Adrenal gland (tissue), 5 donors: ENCODE measurements around the gene RAPGEF4.

Experiments used
- POLR2A ChIP-seq, 2 donors: fragments of 450-650 bp; IDR thresholded peaks; one replicate each; pipeline ENCODE4 v1.6.1; 2017; ENCODE audit warnings: antibody characterized with exemption in 2 of 2, mild to moderate bottlenecking in 2 of 2, moderate library complexity in 1 of 2
- TF ChIP-seq, protein P1 (sequence below), 6 experiments: fragments of 450-650 bp in 4 of 6; fragments of 200-600 bp in 2 of 6; sonication (generic) in 1 of 6; IDR thresholded peaks; 1 replicate in 5 of 6; 2 replicates in 1 of 6; pipeline versions ENCODE4 v1.5.1 to v1.8.0; 2016 to 2021; ENCODE audit warnings: antibody characterized with exemption in 6 of 6, mild to moderate bottlenecking in 2 of 6, moderate library complexity in 1 of 6
- donor health status: DM: no; HTN: no; CAD: no.

GRCh38 chr2:172917716-172918115 is 182.1 kb downstream of the RAPGEF4 start:
- TF ChIP-seq POLR2A (IDR thresholded peaks at IDR 0.05) = no peak
- TF ChIP-seq, protein P1, sequence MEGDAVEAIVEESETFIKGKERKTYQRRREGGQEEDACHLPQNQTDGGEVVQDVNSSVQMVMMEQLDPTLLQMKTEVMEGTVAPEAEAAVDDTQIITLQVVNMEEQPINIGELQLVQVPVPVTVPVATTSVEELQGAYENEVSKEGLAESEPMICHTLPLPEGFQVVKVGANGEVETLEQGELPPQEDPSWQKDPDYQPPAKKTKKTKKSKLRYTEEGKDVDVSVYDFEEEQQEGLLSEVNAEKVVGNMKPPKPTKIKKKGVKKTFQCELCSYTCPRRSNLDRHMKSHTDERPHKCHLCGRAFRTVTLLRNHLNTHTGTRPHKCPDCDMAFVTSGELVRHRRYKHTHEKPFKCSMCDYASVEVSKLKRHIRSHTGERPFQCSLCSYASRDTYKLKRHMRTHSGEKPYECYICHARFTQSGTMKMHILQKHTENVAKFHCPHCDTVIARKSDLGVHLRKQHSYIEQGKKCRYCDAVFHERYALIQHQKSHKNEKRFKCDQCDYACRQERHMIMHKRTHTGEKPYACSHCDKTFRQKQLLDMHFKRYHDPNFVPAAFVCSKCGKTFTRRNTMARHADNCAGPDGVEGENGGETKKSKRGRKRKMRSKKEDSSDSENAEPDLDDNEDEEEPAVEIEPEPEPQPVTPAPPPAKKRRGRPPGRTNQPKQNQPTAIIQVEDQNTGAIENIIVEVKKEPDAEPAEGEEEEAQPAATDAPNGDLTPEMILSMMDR (IDR thresholded peaks at IDR 0.05) = no peak
